B cell (primary cell): Measurements from ENCODE around the gene CDH16. TPM values are rescaled to one million over a fixed set of nuclear protein-coding genes. Genes with fewer than 3 reads are reported as not detected.
"Not testable (repeated sequence)": the region's sequence is repeated elsewhere in the genome, so short reads cannot be mapped to it uniquely, and the experiment has no call there.

ENCODE experiments used
- ATAC-seq: fragments of 200-7000 bp; cut with Tn5 transposase; one replicate; pipeline ENCODE4 v1.10.0; 2021; ENCODE audit warnings: low read depth, mild to moderate bottlenecking, moderate number of reproducible peaks, moderate library complexity
- CTCF ChIA-PET: fragments of 350-600 bp; sonication (Branson Sonifier 250); formaldehyde crosslinking; loops from one replicate; lab custom pipeline; 2021; ENCODE audit warnings: antibody characterized with exemption, inconsistent platforms; lab: Charles Lee
- POLR2A ChIA-PET: fragments of 350-600 bp; sonication (Branson Sonifier 250); formaldehyde crosslinking; loops from one replicate; lab custom pipeline; 2021; ENCODE audit warnings: antibody characterized with exemption; lab: Charles Lee
- DNase-seq: peaks from one replicate; pipeline ENCODE4 v3.0.0; 2013
- H2AFZ ChIP-seq: 2 replicates; pipeline ENCODE4 v1.6.1; 2012; ENCODE audit warnings: mild to moderate bottlenecking, low read depth, low read length; ENCODE audit not compliant: insufficient read depth, poor library complexity, severe bottlenecking
- H3K27ac ChIP-seq, 2 donors: 1 replicate in 1 of 2; 2 replicates in 1 of 2; pipeline ENCODE4 v1.5.1; 2012 to 2013; ENCODE audit warnings: low read length in 2 of 2, mild to moderate bottlenecking in 2 of 2, moderate library complexity in 1 of 2
- H3K27me3 ChIP-seq, 4 experiments: fragments of 200-600 bp in 1 of 4; sonication (generic) in 1 of 4; replicated peaks in 1 of 4; 1 replicate in 2 of 4; 2 replicates in 2 of 4; pipeline versions ENCODE4 v1.6.1 to v1.7.0; 2013 to 2016; ENCODE audit warnings: low read length in 3 of 4, mild to moderate bottlenecking in 2 of 4, mixed read lengths in 1 of 4, moderate library complexity in 1 of 4; ENCODE audit not compliant: insufficient read depth in 4 of 4, control insufficient read depth in 3 of 4; ENCODE audit errors: control extremely low read depth in 1 of 4
- H3K36me3 ChIP-seq, 2 experiments: replicated peaks in 1 of 2; 1 replicate in 1 of 2; 2 replicates in 1 of 2; pipeline versions ENCODE4 v1.6.1 to v1.7.1; 2013; ENCODE audit warnings: low read length in 1 of 2; ENCODE audit not compliant: insufficient read depth in 2 of 2, control insufficient read depth in 1 of 2; ENCODE audit errors: control extremely low read depth in 1 of 2, extremely low read depth in 1 of 2
- H3K4me1 ChIP-seq, 2 donors: fragments of 200-600 bp in 1 of 2; sonication (generic) in 1 of 2; 1 replicate in 1 of 2; 2 replicates in 1 of 2; pipeline versions ENCODE4 v1.5.1 to v1.6.1; 2013 to 2017; ENCODE audit warnings: low read length in 2 of 2; ENCODE audit not compliant: control insufficient read depth in 2 of 2, insufficient read depth in 2 of 2
- H3K4me2 ChIP-seq: replicated peaks from 2 replicates; pipeline ENCODE3; 2012; ENCODE audit warnings: mild to moderate bottlenecking, low read depth, low read length; ENCODE audit not compliant: poor library complexity, severe bottlenecking
- H3K4me3 ChIP-seq, 5 experiments: fragments of 200-600 bp in 1 of 5; sonication (generic) in 1 of 5; 1 replicate in 3 of 5; 2 replicates in 2 of 5; pipeline versions ENCODE4 v1.5.1 to v1.7.0; 2011 to 2016; ENCODE audit warnings: low read length in 4 of 5, mild to moderate bottlenecking in 4 of 5, low read depth in 2 of 5, control low read depth in 1 of 5, moderate library complexity in 1 of 5; ENCODE audit not compliant: insufficient read depth in 1 of 5; ENCODE audit errors: control extremely low read depth in 1 of 5, extremely low read depth in 1 of 5
- H3K79me2 ChIP-seq: fragments of 200-600 bp; sonication (generic); one replicate; pipeline ENCODE4 v1.6.0; 2016; ENCODE audit warnings: low read length; ENCODE audit not compliant: control insufficient read depth, insufficient read depth
- H3K9ac ChIP-seq: fragments of 200-600 bp; sonication (generic); 2 replicates; pipeline ENCODE4 v1.6.1; 2017; ENCODE audit warnings: mild to moderate bottlenecking, low read length, moderate library complexity
- H3K9me3 ChIP-seq, 3 donors: one replicate each; pipeline versions ENCODE4 v1.6.1 to v1.7.1; 2013; ENCODE audit warnings: low read length in 2 of 3; ENCODE audit not compliant: control insufficient read depth in 2 of 3, insufficient read depth in 1 of 3; ENCODE audit errors: control extremely low read depth in 1 of 3
- H4K20me1 ChIP-seq: 2 replicates; pipeline ENCODE4 v1.6.0; 2012; ENCODE audit warnings: mild to moderate bottlenecking, low read length; ENCODE audit not compliant: insufficient read depth, control insufficient read depth, poor library complexity, severe bottlenecking
- H3K27ac Mint-ChIP-seq: one replicate; pipeline ENCODE4 v1.8.0; 2021; ENCODE audit warnings: mixed read lengths
- H3K27me3 Mint-ChIP-seq: one replicate; pipeline ENCODE4 v1.8.0; 2021; ENCODE audit warnings: mixed read lengths
- H3K4me1 Mint-ChIP-seq: one replicate; pipeline ENCODE4 v1.8.0; 2021; ENCODE audit warnings: mixed read lengths
- H3K4me3 Mint-ChIP-seq: one replicate; pipeline ENCODE4 v1.8.0; 2021; ENCODE audit warnings: mixed read lengths
- H3K9me3 Mint-ChIP-seq: one replicate; pipeline ENCODE4 v1.8.0; 2022; ENCODE audit warnings: mixed read lengths; ENCODE audit not compliant: insufficient read depth
- CTCF ChIP-seq: fragments of 200-600 bp; IDR thresholded peaks from one replicate; pipeline ENCODE4 v1.8.0; 2022; ENCODE audit warnings: antibody characterized with exemption, mild to moderate bottlenecking
- EZH2 ChIP-seq: IDR thresholded peaks from 2 replicates; pipeline ENCODE4 v1.6.1; 2012; ENCODE audit warnings: borderline replicate concordance, low read depth, mild to moderate bottlenecking, moderate library complexity, low read length; ENCODE audit not compliant: insufficient read depth, poor library complexity, severe bottlenecking
- WGBS: methylation state at CpG from one replicate; pipeline ENCODE4 v1.1.5; 2013; ENCODE audit warnings: missing lambda C conversion rate; ENCODE audit not compliant: insufficient coverage; 5-methylcytosine and 5-hydroxymethylcytosine counted together
- intact Hi-C: fragments of 100-400 bp; cut with micrococcal nuclease; formaldehyde crosslinking; loops from one replicate; pipeline ENCODE4 v1.10.0; 2022
- polyA plus RNA-seq: library from polyadenylated mRNA; depleted of rRNA; stranded (reverse); fragments of >200 nt; gene quantifications from 2 replicates; pipeline ENCODE4 v1.2.3, GENCODE V29; 2012
- total RNA-seq, 2 donors: library from RNA; stranded (reverse); fragments of 120-200 nt in 1 of 2; gene quantifications; 1 replicate in 1 of 2; 2 replicates in 1 of 2; pipeline versions ENCODE4 v1.2.3 to v1.2.4, GENCODE V29; 2013 to 2022

The CDH16 gene
- total and polyA plus RNA-seq, 2 donors (not counting 1 experiment from before 2014, with no cell fraction given) = not detected

GRCh38 chr16:66955363-66956153 lies 36.9 kb upstream of the CDH16 start:
- peaks cover 41% of the 10 kb centered on the region for H3K27me3 Mint-ChIP-seq
- H3K9ac ChIP-seq, H3K4me2 ChIP-seq, H3K36me3 ChIP-seq, H3K9me3 ChIP-seq, H3K4me3 ChIP-seq, H3K27ac ChIP-seq, H3K4me3 Mint-ChIP-seq, H2AFZ ChIP-seq, ATAC-seq, POLR2A ChIA-PET, H3K79me2 ChIP-seq, H3K4me1 ChIP-seq, DNase-seq, H3K4me1 Mint-ChIP-seq, H3K9me3 Mint-ChIP-seq, H4K20me1 ChIP-seq, H3K27ac Mint-ChIP-seq, H3K27me3 ChIP-seq: not testable (repeated sequence)
- intact Hi-C loops = loop anchor here (2.0 kb wide), 1 partner anchor 199 kb away; no protein-coding TSS in a partner anchor
- WGBS = 83% methylated on average over 8 of the region's 17 CpGs
- CTCF ChIA-PET = interaction anchor here (0.7 to 1.1 kb wide), 3 partner anchors 8 to 519 kb away, joined by 3 to 4 read pairs (median 3); no protein-coding TSS in a partner anchor

GRCh38 chr16:66954097-66954659 lies 35.5 kb upstream of the CDH16 start:
- Histone ChIP-seq H3K4me1 (peaks cover 0 to 4% of the 10 kb centered on the region in 2 donors), H3K9me3 (no peaks in the 10 kb centered on the region), H3K27me3 (peaks cover 0 to 22% (median 13%) of the 10 kb centered on the region in 4 experiments), H4K20me1 (no peaks in the 10 kb centered on the region), H3K36me3 (no peaks in the 10 kb centered on the region), H3K27ac (no peak overlapping the region), H3K9ac (no peak overlapping the region), H3K4me3 (no peak overlapping the region), H3K4me2 (no peak overlapping the region), H2AFZ (no peak overlapping the region), H3K79me2 (no peaks in the 10 kb centered on the region)
- intact Hi-C loops = loop anchor here (1.0 to 2.0 kb wide), 3 partner anchors 59 to 231 kb away; no protein-coding TSS in a partner anchor
- H3K4me3 Mint-ChIP-seq = no peak overlapping the region
- 18% methylated on average over 4 of the region's 8 CpGs for WGBS
- H3K27ac Mint-ChIP-seq = no peak overlapping the region
- ATAC-seq (peak; percentile 82), DNase-seq (peak; percentile 77)
- no peaks in the 10 kb centered on the region for H3K9me3 Mint-ChIP-seq
- POLR2A ChIA-PET = interaction anchor here (0.6 to 0.7 kb wide), 3 partner anchors 60 to 544 kb away, joined by 3 read pairs; no protein-coding TSS in a partner anchor
- no peaks in the 10 kb centered on the region for H3K4me1 Mint-ChIP-seq
- TF ChIP-seq EZH2 = no peak
- TF ChIP-seq CTCF = peak; percentile 86
- peaks cover 52% of the 10 kb centered on the region for H3K27me3 Mint-ChIP-seq
- CTCF ChIA-PET = interaction anchor here (0.6 to 1.7 kb wide), 11 partner anchors 11 to 1431 kb away, joined by 3 to 14 read pairs (median 4); no protein-coding TSS in a partner anchor
